Measurements from ENCODE around the gene IKZF5. TPM values are rescaled to one million over a fixed set of nuclear protein-coding genes. Genes with fewer than 3 reads are reported as not detected.

Gene IKZF5
- total and polyA plus RNA-seq, 9 of the 15 experiments (the other 6 are each of a cell fraction or from before 2014, with no cell fraction given): 3.8 to 19.6 (median 12.4) TPM

- TF ChIP-seq GTF2A2 (tag; IDR thresholded peaks at IDR 0.05): no peak
- no peak for TF ChIP-seq JUNB (CRISPR knock-in tag; conservative IDR thresholded peaks at IDR 0.05)
- TF ChIP-seq ZFPM2 (CRISPR knock-in tag; IDR thresholded peaks at IDR 0.05): no peak
- TF ChIP-seq GMEB1 (CRISPR knock-in tag; IDR thresholded peaks at IDR 0.05): no peak
- TF ChIP-seq SIRT6 (IDR thresholded peaks at IDR 0.05; ENCODE audit: low read depth, low read length): no peak
- no peak for TF ChIP-seq RHOXF2B (CRISPR knock-in tag; conservative IDR thresholded peaks at IDR 0.05)
- no peak for TF ChIP-seq POLR3G (IDR thresholded peaks at IDR 0.05; ENCODE audit: extremely low read depth, insufficient read length, insufficient replicate concordance)
- TF ChIP-seq CHCHD3 (CRISPR knock-in tag; IDR thresholded peaks at IDR 0.05): no peak
- no peak for TF ChIP-seq ZNF407 (IDR thresholded peaks at IDR 0.05; ENCODE audit: low read depth)
- TF ChIP-seq HNRNPK (IDR thresholded peaks at IDR 0.05; ENCODE audit: low read depth, low read length, poor library complexity, severe bottlenecking): no peak
- TF ChIP-seq ATF2 (CRISPR knock-in tag; IDR thresholded peaks at IDR 0.05): no peak
- no peak for TF ChIP-seq MIER1 (IDR thresholded peaks at IDR 0.05; ENCODE audit: low read depth)
- no peak for TF ChIP-seq NR2F6 (CRISPR knock-in tag; IDR thresholded peaks at IDR 0.05)
- no peak for TF ChIP-seq ZNF696 (CRISPR knock-in tag; conservative IDR thresholded peaks at IDR 0.05)
- no peak for TF ChIP-seq SRSF7 (optimal IDR thresholded peaks at IDR 0.05; ENCODE audit: low read depth, low read length)
- no peak for TF ChIP-seq ZNF584 (CRISPR knock-in tag; IDR thresholded peaks at IDR 0.05; ENCODE audit: low read depth)
- no peak for TF ChIP-seq FOXJ3 (CRISPR knock-in tag; IDR thresholded peaks at IDR 0.05)
- TF ChIP-seq SETDB1 (IDR thresholded peaks at IDR 0.05; ENCODE audit: low read length): no peak
Observed at GRCh38 chr10:122953902-122954730, 54.5 kb downstream of the IKZF5 start, which contains the start of gene C10orf88 (continued).

All from K562 (cell line).